ENCODE measurements around the gene SEPTIN6. TPM values are rescaled to one million over a fixed set of nuclear protein-coding genes. Genes with fewer than 3 reads are reported as not detected.
"Not testable (repeated sequence)": the region's sequence is repeated elsewhere in the genome, so short reads cannot be mapped to it uniquely, and the experiment has no call there.

The SEPTIN6 gene
- total and polyA plus RNA-seq, 12 donors = 4.6 to 24.9 (median 8.2) TPM

DNA sequence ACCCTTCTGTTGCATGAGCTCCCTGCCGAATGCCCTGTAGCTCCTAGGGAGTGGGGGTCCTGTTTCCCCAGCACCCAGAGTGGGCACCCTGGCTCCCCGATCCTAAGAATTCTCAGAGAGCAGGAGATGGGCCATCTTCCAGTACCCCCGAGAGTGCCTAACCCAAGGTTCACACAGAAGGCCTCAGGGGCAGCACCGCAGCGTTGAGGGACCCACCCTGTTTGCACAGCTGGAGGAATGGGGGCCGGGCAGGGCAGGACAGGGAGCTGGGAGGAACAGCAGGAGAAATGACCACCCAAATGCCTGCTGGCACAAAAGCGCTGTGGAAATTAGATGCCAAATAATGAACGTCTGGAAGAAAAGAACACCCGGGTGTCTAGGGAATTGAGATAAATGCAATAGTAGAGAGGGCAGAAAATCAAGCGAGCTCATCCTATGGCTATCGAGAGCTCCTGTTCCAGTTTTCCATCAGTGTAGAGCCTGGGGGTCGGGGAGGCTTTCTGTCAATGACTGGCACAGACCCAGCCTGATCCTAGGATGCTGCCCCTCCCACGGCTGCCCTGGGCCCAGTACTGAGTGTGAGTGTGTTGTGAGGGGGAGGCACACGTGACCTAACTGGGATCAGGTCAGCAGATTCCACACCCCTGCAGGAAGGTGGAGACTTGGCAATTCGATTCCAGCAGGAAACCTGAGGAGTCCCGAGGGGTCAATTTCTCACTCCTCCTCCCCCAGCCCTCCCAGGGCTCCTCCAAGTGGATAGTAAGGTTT is 25.7 kb downstream of the SEPTIN6 start:
- H3K9me3 ChIP-seq = no peaks in the 10 kb centered on the region
- intact Hi-C loops (cut with DNase I) = no loop called here
- TF ChIP-seq, protein P1, sequence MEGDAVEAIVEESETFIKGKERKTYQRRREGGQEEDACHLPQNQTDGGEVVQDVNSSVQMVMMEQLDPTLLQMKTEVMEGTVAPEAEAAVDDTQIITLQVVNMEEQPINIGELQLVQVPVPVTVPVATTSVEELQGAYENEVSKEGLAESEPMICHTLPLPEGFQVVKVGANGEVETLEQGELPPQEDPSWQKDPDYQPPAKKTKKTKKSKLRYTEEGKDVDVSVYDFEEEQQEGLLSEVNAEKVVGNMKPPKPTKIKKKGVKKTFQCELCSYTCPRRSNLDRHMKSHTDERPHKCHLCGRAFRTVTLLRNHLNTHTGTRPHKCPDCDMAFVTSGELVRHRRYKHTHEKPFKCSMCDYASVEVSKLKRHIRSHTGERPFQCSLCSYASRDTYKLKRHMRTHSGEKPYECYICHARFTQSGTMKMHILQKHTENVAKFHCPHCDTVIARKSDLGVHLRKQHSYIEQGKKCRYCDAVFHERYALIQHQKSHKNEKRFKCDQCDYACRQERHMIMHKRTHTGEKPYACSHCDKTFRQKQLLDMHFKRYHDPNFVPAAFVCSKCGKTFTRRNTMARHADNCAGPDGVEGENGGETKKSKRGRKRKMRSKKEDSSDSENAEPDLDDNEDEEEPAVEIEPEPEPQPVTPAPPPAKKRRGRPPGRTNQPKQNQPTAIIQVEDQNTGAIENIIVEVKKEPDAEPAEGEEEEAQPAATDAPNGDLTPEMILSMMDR (IDR thresholded peaks at IDR 0.05) = no peak
- peak in 1 of 2 donors; percentile 51 for DNase-seq
- no peaks in the 10 kb centered on the region for H3K27me3 ChIP-seq
- WGBS, 2 donors = 43 to 53% methylated on average over 16 of the region's 16 CpGs
- no peak overlapping the region for H3K4me3 ChIP-seq
- H3K36me3 ChIP-seq = peaks cover 0 to 21% (median 0%) of the 10 kb centered on the region in 9 donors
- ATAC-seq = peak; percentile 71 to 90 (median 82)
- peak overlapping the region in 6 of 10 donors; percentile 7 to 60 (median 34) for H3K27ac ChIP-seq
- peaks cover 0 to 38% (median 21%) of the 10 kb centered on the region in 9 donors for H3K4me1 ChIP-seq

DNA sequence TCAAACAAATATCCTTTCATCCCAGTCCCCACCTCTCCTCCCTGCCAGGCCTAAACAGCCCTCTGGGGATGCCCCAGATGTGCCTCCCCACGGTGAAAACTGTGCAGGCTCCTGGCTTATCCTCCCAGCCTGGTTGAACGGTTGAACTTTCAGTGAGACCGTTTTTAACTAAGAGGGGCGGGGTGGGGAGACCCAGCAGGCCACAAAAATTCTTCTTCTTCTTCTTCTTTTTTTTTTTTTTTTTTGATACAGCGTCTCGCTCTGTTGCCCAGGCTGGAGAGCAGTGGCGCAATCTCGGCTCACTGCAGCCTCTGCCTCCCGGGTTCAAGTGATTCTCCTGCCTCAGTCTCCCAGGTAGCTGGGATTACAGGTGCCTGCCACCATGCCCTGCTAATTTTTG is 28.1 kb downstream of the SEPTIN6 start:
- intact Hi-C loops (cut with DNase I); H3K27ac ChIP-seq; H3K4me3 ChIP-seq; H3K9me3 ChIP-seq; ATAC-seq; H3K27me3 ChIP-seq; DNase-seq: not testable (repeated sequence)
- WGBS, 2 donors = 86 to 88% methylated on average over 8 to 9 of the region's 9 CpGs
- H3K4me1 ChIP-seq = peaks cover 0 to 36% (median 19%) of the 10 kb centered on the region in 9 donors
- H3K36me3 ChIP-seq = peaks cover 0 to 22% (median 0%) of the 10 kb centered on the region in 9 donors

DNA sequence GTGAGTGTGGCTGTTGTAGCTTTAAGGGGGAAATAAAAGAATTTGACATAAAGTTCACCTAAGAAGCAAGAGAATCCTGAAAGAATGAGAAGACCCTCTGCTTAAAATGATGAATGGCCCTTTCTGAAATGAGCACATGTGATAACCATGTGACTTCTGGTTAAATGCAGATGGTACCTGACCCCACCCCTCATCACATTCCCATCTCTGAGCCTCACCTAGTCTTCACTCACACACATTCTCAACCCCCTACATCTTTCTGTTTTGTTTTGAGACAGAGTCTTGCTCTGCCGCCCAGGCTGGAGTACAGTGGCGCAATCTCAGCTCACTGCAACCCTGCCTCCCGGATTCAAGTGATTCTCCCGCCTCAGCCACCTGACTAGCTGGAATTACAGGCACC is 31.5 kb downstream of the SEPTIN6 start:
- H3K4me1 ChIP-seq = peaks cover 0 to 4% (median 0%) of the 10 kb centered on the region in 9 donors
- no peak overlapping the region for H3K27ac ChIP-seq
- no peak for ATAC-seq
- H3K9me3 ChIP-seq = no peaks in the 10 kb centered on the region
- 92 to 96% methylated on average over 4 of the region's 4 CpGs for WGBS, 2 donors
- no peaks in the 10 kb centered on the region for H3K27me3 ChIP-seq
- TF ChIP-seq, protein P1 (IDR thresholded peaks at IDR 0.05) = no peak
- intact Hi-C loops (cut with DNase I) = no loop called here
- no peak for DNase-seq
- no peak overlapping the region for H3K4me3 ChIP-seq
- peaks cover 0 to 23% (median 0%) of the 10 kb centered on the region in 9 donors for H3K36me3 ChIP-seq

DNA sequence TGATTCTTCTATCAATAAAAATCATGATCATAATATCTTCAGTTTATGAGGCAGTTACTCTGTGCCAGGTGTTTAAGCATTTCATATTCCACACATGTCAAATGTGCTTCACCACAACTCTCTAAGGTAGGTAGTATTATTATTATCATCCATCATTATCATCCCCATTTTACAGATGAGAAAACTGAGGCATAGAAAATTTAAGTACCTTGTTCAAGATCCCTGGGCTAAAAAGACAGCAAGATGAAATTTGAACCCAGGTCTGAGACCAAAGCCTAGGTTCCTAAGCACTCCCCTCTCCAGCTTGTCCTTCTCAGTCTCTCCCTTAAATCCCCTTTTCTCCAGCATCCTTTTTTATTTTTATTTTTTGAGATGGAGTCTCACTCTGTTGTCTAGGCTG is 33.4 kb downstream of the SEPTIN6 start:
- peaks cover 0 to 23% (median 0%) of the 10 kb centered on the region in 9 donors for H3K36me3 ChIP-seq
- intact Hi-C loops (cut with DNase I) = no loop called here
- H3K27me3 ChIP-seq = no peaks in the 10 kb centered on the region
- H3K27ac ChIP-seq = no peak overlapping the region
- no peak for ATAC-seq
- DNase-seq = no peak
- peaks cover 0 to 7% (median 0%) of the 10 kb centered on the region in 9 donors for H3K4me1 ChIP-seq
- H3K9me3 ChIP-seq = no peaks in the 10 kb centered on the region
- H3K4me3 ChIP-seq = no peak overlapping the region
- TF ChIP-seq, protein P1 (IDR thresholded peaks at IDR 0.05) = no peak

DNA sequence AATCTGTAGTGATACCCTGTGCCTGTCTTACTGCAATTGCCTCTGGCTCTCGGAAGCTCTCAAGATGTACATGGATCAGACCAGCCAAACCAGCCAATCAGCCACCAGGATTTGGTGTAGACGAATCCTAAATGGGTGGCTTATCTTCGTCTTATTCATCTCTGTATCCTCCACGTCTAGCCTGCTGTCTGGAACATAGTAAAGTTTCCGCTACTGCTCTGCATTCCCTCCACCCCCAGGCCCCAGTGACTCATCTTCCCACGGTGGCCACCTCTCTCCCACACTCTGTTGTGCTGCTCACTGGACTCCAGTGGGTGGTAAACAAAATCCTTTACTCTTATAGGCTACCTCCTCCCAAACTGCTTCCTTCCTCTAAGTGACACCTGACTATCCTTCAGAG is 37.8 kb downstream of the SEPTIN6 start:
- TF ChIP-seq, protein P1 (IDR thresholded peaks at IDR 0.05) = no peak
- 63 to 70% methylated on average over 6 of the region's 6 CpGs for WGBS, 2 donors
- H3K4me1 ChIP-seq = peaks cover 0 to 10% (median 0%) of the 10 kb centered on the region in 9 donors
- peaks cover 0 to 38% (median 0%) of the 10 kb centered on the region in 9 donors for H3K36me3 ChIP-seq
- H3K4me3 ChIP-seq = no peak overlapping the region
- H3K9me3 ChIP-seq = no peaks in the 10 kb centered on the region
- ATAC-seq (peak in 7 of 8 donors; percentile 53 to 86 (median 72)), DNase-seq (peak; percentile 22 to 35)
- no peaks in the 10 kb centered on the region for H3K27me3 ChIP-seq
- peak overlapping the region in 6 of 10 donors; percentile 20 to 72 (median 64) for H3K27ac ChIP-seq
- intact Hi-C loops (cut with DNase I) = no loop called here
